Epithelial cell of proximal tubule (primary cell): ENCODE data around the gene KIF22. TPM values are rescaled to one million over a fixed set of nuclear protein-coding genes. Genes with fewer than 3 reads are reported as not detected.

Experiments
- DNase-seq: peaks from one replicate; pipeline ENCODE4 v3.0.0-alpha.2; 2011; ENCODE audit warnings: low read depth
- H3K4me3 ChIP-seq: 2 replicates; pipeline ENCODE4 v1.5.1; 2011; ENCODE audit warnings: low read depth, mild to moderate bottlenecking, low read length
- CTCF ChIP-seq: conservative IDR thresholded peaks from 2 replicates; pipeline ENCODE4 v1.5.1; 2012; ENCODE audit warnings: low read depth, mild to moderate bottlenecking, low read length
- total RNA-seq: library from RNA; depleted of rRNA; stranded (reverse); fragments of >200 nt; gene quantifications from 2 replicates; pipeline ENCODE4 v1.2.3, GENCODE V29; 2015

Gene KIF22
- total RNA-seq = 105 and 118 TPM in 2 replicates

DNA sequence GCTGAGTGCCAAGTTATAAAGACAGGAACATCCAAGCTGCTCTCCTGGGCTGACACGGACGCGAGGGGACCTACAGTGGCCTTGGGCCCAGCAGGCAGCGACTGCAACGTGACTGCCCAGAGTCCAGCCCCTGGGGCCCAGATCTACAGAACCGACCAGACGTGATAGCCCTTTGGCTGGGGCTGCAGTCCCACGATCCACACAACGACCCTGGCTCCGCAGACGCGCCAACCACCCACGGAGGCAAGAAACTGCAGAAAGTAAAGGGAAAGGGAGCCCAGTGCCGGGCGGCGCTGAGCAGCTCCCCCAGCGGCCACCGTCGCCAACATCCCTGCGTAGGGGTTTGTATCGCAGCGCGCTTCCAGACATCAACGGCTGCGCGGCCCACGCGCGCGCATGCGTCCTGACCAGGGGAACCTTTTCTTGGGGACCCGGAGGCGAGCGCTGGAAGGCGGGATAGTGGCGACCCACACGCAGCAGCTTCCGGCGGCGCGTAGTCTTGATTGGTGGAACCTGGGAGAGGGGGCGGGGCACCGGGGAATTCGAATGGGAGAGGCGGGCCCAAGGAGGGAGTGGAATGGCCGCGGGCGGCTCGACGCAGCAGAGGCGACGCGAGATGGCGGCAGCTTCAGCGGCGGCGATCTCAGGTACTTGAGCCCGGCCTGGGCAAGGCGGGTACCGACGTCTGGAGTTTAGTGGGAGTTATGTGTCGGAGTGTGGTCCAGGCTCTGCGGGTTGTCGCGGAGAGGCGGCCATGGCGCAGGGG lies at the start of gene KIF22:
TSS of gene KIF22 (plus strand) at position 569 of the 766 bp plus-strand sequence. CDS start at position 578, 9 bp downstream.
- H3K4me3 ChIP-seq = peak within 1 kb of the TSS; percentile 97
- peak; percentile 57 for TF ChIP-seq CTCF
- peak; percentile 70 for DNase-seq

GRCh38 chr16:29742683-29743275 lies 47.8 kb upstream of the KIF22 start:
- no peak for DNase-seq
- H3K4me3 ChIP-seq = no peak overlapping the region
- no peak for TF ChIP-seq CTCF

- no peak overlapping the region for H3K4me3 ChIP-seq
- DNase-seq = no peak
- TF ChIP-seq CTCF = no peak
Observed at GRCh38 chr16:29743475-29743826, 47.1 kb upstream of the KIF22 start.

DNA sequence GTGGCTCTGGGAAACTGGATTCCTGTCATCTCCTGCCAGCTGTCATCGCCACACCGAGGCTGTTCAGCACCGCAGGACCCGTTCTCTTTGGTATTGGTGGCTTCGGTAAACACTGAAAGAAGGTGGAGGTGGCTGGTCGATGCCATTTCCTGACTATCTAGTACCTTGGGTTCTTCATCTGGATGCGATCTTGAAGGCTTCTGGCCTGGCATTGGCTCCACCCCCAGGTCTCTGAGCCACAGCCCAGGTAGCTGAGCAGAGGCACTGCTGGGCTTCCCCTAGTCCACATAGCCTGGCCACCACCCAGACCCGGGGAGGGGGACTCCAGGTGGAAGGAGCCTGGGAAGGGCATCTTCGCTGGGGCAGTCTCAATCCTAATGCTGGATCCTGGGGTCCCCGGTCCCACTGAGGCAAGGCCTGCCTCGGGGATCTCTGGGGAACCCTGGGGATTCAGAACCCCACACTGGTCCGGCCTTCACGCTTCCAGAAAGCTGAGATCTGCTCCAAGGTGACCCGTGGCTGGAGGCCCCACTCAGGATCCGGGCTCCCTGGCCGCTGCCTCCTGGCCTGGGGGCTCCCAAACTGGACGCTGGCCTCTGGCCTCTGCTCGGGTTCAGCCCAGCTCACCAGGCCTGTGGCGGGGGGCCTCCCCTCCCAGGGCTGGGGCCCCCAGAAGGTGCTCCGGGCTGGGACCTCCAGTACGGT lies 46.6 kb upstream of the KIF22 start:
- no peak for TF ChIP-seq CTCF
- no peak for DNase-seq
- H3K4me3 ChIP-seq = no peak overlapping the region

DNA sequence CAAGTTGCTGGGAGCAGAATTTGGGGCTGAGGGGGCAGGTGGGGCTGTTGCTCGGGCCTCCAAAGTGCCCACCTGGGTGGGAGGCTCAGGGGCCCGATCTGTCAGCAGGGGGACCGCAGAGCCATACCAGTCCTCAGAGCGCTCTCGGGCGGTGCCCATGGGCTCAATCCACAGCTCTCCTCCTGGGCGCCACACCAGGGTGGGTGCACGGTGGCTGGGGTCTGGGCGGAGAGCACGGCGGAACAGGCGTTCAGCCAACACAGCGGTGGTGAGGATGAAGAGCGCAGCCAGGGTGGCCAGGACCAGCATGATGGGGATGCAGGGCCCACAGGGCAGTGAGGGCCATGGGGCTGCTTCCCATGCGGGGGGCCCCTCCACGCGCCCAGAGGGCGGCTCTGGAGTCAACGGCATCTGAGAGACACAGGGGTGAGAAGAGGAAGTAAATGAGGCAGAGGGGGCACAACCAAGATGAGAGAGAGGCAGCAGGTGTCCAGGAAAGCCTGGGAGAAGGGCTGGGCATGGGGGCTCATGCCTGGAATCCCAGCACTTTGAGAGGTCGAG lies 45.9 kb upstream of the KIF22 start:
- no peak overlapping the region for H3K4me3 ChIP-seq
- no peak for DNase-seq
- no peak for TF ChIP-seq CTCF

DNA sequence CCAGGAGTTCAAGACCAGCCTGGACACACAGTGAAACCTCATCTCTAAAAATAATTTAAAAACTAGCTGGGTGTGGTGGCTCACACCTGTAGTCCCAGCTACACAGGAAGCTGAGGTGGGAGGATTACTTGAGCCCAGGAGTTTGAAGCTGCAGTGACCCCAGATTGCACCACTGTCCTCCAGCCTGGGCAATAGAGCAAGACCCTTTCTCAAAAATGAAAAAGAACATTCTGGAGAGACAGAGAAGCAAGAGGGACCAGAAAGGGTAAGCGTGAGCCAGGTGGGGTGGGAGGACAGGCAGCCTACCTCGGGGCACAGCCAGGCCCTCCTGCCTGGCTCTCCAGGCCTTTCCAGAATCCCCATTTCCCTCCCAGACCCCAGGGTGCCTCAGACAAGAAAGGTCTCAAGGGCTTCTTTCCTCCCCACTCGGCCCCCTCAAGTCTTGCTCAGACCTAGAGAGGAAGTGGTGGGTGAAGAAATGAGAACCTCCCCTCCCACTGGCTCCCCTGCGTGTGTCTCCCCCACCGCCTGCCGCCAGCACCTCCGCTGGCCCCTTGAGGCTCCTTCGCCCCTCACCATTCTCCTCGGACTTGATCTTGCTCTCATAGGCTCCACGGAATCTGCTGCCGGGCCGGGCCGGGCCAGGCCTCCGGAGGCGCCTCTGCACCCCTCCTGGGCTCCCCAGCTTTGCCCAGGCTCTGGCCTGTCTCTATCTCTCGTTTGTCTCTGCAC lies 45.3 kb upstream of the KIF22 start:
- no peak for TF ChIP-seq CTCF
- DNase-seq = no peak
- H3K4me3 ChIP-seq = no peak overlapping the region
